ENCODE results near the gene EPS8L2. TPM values are rescaled to one million over a fixed set of nuclear protein-coding genes. Genes with fewer than 3 reads are reported as not detected.

Gene EPS8L2
- total RNA-seq, 4 donors from 2014 or later = 257 to 1,130 (median 322) TPM

GRCh38 chr11:746289-747157 lies 40.5 kb downstream of the EPS8L2 start:
- intact Hi-C loops (cut with DNase I; ENCODE audit: low total_unique reads) = no loop called here
- Histone ChIP-seq H3K4me3 (peak overlapping the region; percentile 45 to 96 (median 88)), H3K27ac (peak overlapping the region; percentile 84 to 90 (median 90)), H3K4me1 (peaks cover 10 to 39% (median 28%) of the 10 kb centered on the region in 4 donors), H3K27me3 (no peaks in the 10 kb centered on the region), H3K36me3 (no peaks in the 10 kb centered on the region), H3K9me3 (no peaks in the 10 kb centered on the region)
- WGBS, 2 donors (ENCODE audit: low coverage in 1 of 2) = 39 to 85% methylated on average over 10 to 31 of the region's 46 CpGs
- in situ Hi-C loops (cut with MboI; ENCODE audit: low pct_ligation_motif_present in 1 of 4, low pct_unique_long_range_greater_than_20kb in 1 of 4, low sequenced_read_pairs in 3 of 4) = no loop called here
- no peak for DNase-seq
- TF ChIP-seq POLR2AphosphoS5 (IDR thresholded peaks at IDR 0.05) (no peak), POLR2A (IDR thresholded peaks at IDR 0.05) (no peak)

GRCh38 chr11:747158-748006 lies 41.4 kb downstream of the EPS8L2 start, which contains the start of gene TALDO1:
TALDO1 (plus strand) TSS chr11:747464; CDS start chr11:747482, 18 bp downstream.
- Histone ChIP-seq H3K27ac (peak within 1 kb of the TSS; percentile 84 to 90 (median 90)), H3K36me3 (no peaks in the 10 kb centered on the region), H3K9me3 (no peaks in the 10 kb centered on the region), H3K4me3 (peak within 1 kb of the TSS; percentile 85 to 96 (median 88)), H3K4me1 (peaks cover 10 to 39% (median 28%) of the 10 kb centered on the region in 4 donors), H3K27me3 (no peaks in the 10 kb centered on the region)
- DNase-seq = peak; percentile 94
- TF ChIP-seq CTCF (IDR thresholded peaks at IDR 0.05) (peak in 2 of 5 experiments; percentile 8 to 33), POLR2A (IDR thresholded peaks at IDR 0.05) (peak; percentile 50), EP300 (IDR thresholded peaks at IDR 0.05; ENCODE audit: low read depth) (no peak), POLR2AphosphoS5 (IDR thresholded peaks at IDR 0.05) (peak; percentile 60 to 83 (median 83))
- 1% methylated on average over 42 of the region's 112 CpGs; no CpG with 5 or more reads in 1 of the 2 donors for WGBS, 2 donors (ENCODE audit: low coverage in 1 of 2)
- in situ Hi-C loops (cut with MboI; ENCODE audit: low pct_ligation_motif_present in 1 of 4, low pct_unique_long_range_greater_than_20kb in 1 of 4, low sequenced_read_pairs in 3 of 4) (no loop called here), intact Hi-C loops (cut with DNase I; ENCODE audit: low total_unique reads) (no loop called here)

GRCh38 chr11:748007-748359 lies 42.0 kb downstream of the EPS8L2 start:
- intact Hi-C loops (cut with DNase I; ENCODE audit: low total_unique reads) (no loop called here), in situ Hi-C loops (cut with MboI; ENCODE audit: low pct_ligation_motif_present in 1 of 4, low pct_unique_long_range_greater_than_20kb in 1 of 4, low sequenced_read_pairs in 3 of 4) (no loop called here)
- Histone ChIP-seq H3K27ac (peak overlapping the region; percentile 84 to 90 (median 90)), H3K27me3 (no peaks in the 10 kb centered on the region), H3K4me1 (peaks cover 10 to 39% (median 28%) of the 10 kb centered on the region in 4 donors), H3K4me3 (peak overlapping the region; percentile 85 to 96 (median 88)), H3K36me3 (no peaks in the 10 kb centered on the region), H3K9me3 (no peaks in the 10 kb centered on the region)
- peak; percentile 22 for DNase-seq
- TF ChIP-seq POLR2A (IDR thresholded peaks at IDR 0.05) = no peak
- TF ChIP-seq EP300 (IDR thresholded peaks at IDR 0.05; ENCODE audit: low read depth) = no peak
- TF ChIP-seq CTCF (IDR thresholded peaks at IDR 0.05) = no peak
- TF ChIP-seq POLR2AphosphoS5 (IDR thresholded peaks at IDR 0.05) = no peak
- 0 to 3% methylated on average over 3 to 14 of the region's 18 CpGs for WGBS, 2 donors (ENCODE audit: low coverage in 1 of 2)

GRCh38 chr11:749731-750130 lies 43.7 kb downstream of the EPS8L2 start:
- in situ Hi-C loops (cut with MboI; ENCODE audit: low pct_ligation_motif_present in 1 of 4, low pct_unique_long_range_greater_than_20kb in 1 of 4, low sequenced_read_pairs in 3 of 4) = no loop called here
- Histone ChIP-seq H3K27me3 (no peaks in the 10 kb centered on the region), H3K4me1 (peaks cover 10 to 39% (median 28%) of the 10 kb centered on the region in 4 donors), H3K27ac (no peak overlapping the region), H3K36me3 (no peaks in the 10 kb centered on the region), H3K4me3 (no peak overlapping the region), H3K9me3 (no peaks in the 10 kb centered on the region)
- TF ChIP-seq POLR2A (IDR thresholded peaks at IDR 0.05) (no peak), EP300 (IDR thresholded peaks at IDR 0.05; ENCODE audit: low read depth) (no peak), CTCF (IDR thresholded peaks at IDR 0.05) (no peak), POLR2AphosphoS5 (IDR thresholded peaks at IDR 0.05) (no peak)
- DNase-seq = no peak
- intact Hi-C loops (cut with DNase I; ENCODE audit: low total_unique reads) = no loop called here
- 52 to 67% methylated on average over 2 of the region's 2 CpGs for WGBS, 2 donors (ENCODE audit: low coverage in 1 of 2)
